Spleen (tissue), 11 donors: ENCODE measurements around the gene IFT80. TPM values are rescaled to one million over a fixed set of nuclear protein-coding genes. Genes with fewer than 3 reads are reported as not detected.
A peak's percentile ranks its signal among the peaks of the same experiment; 100 is the strongest.

Experiments used
- DNase-seq: peaks from one replicate; pipeline ENCODE4 v3.0.0-alpha.2; 2020
- H3K27ac ChIP-seq, 8 donors: fragments of 200-600 bp; sonication (generic) in 7 of 8; 1 replicate in 4 of 8; 2 replicates in 4 of 8; pipeline versions ENCODE4 v1.5.0 to v1.8.0; 2016 to 2021; ENCODE audit warnings: inconsistent platforms in 4 of 8, mild to moderate bottlenecking in 4 of 8, moderate library complexity in 1 of 8
- H3K27me3 ChIP-seq, 7 donors: fragments of 200-600 bp; sonication (generic) in 6 of 7; replicated peaks in 1 of 7; 1 replicate in 4 of 7; 2 replicates in 3 of 7; pipeline versions ENCODE4 v1.5.0 to v1.8.0; 2016 to 2021; ENCODE audit warnings: inconsistent platforms in 3 of 7, mild to moderate bottlenecking in 1 of 7
- H3K36me3 ChIP-seq, 6 donors: fragments of 200-600 bp; sonication (generic) in 5 of 6; 1 replicate in 4 of 6; 2 replicates in 2 of 6; pipeline versions ENCODE4 v1.5.0 to v1.8.0; 2016 to 2021; ENCODE audit warnings: inconsistent platforms in 2 of 6
- H3K4me1 ChIP-seq, 6 donors: fragments of 200-600 bp; sonication (generic) in 5 of 6; 1 replicate in 3 of 6; 2 replicates in 3 of 6; pipeline versions ENCODE4 v1.5.0 to v1.8.0; 2016 to 2021; ENCODE audit warnings: inconsistent platforms in 3 of 6
- H3K4me3 ChIP-seq, 8 donors: fragments of 200-600 bp; sonication (generic) in 7 of 8; 1 replicate in 4 of 8; 2 replicates in 4 of 8; pipeline versions ENCODE4 v1.5.0 to v1.8.0; 2016 to 2021; ENCODE audit warnings: inconsistent platforms in 4 of 8, mild to moderate bottlenecking in 4 of 8, moderate library complexity in 2 of 8
- H3K9me3 ChIP-seq, 8 donors: fragments of 200-600 bp; sonication (generic) in 7 of 8; 1 replicate in 4 of 8; 2 replicates in 4 of 8; pipeline versions ENCODE4 v1.5.0 to v1.8.0; 2016 to 2021; ENCODE audit warnings: inconsistent platforms in 4 of 8
- POLR2A ChIP-seq, 3 donors: fragments of 450-650 bp; IDR thresholded peaks; one replicate each; pipeline ENCODE4 v1.5.1; 2017; ENCODE audit warnings: antibody characterized with exemption in 3 of 3, mild to moderate bottlenecking in 1 of 3
- POLR2AphosphoS5 ChIP-seq, 3 donors: sonication (generic); formaldehyde crosslinking; IDR thresholded peaks; one replicate each; pipeline ENCODE4 v1.5.1; 2017; ENCODE audit warnings: antibody characterized with exemption in 3 of 3
- WGBS, 5 donors: extraction: QIAGEN DNeasy Blood & Tissue Kit in 3 of 5; methylation state at CpG; one replicate each; pipeline versions ENCODE4 v1.1.5 to v1.1.7; 2013 to 2018; 5-methylcytosine and 5-hydroxymethylcytosine counted together
- intact Hi-C: fragments of 100-400 bp; cut with DNase I; formaldehyde crosslinking; loops from one replicate; pipeline ENCODE4 v1.15.0; 2023; ENCODE audit warnings: low total_unique reads
- polyA plus RNA-seq, 3 donors: library from polyadenylated mRNA; stranded (reverse); fragments of 200-250 nt; gene quantifications; one replicate each; pipeline ENCODE4 v1.2.1, GENCODE V29; 2013
- total RNA-seq, 7 donors: library from RNA; depleted of rRNA in 3 of 7; stranded (reverse); fragments of >200 nt in 3 of 7; fragmentation: NEBNext Ultra II Directional in 4 of 7; extraction: Animal tissue kit (Norgen Biotek cat#: 25700) in 4 of 7; gene quantifications; one replicate each; pipeline versions ENCODE4 v1.1.0 to v1.2.1, GENCODE V29; 2016 to 2021
- TF ChIP-seq, protein P1 (sequence below), 11 experiments: fragments of 200-600 bp in 7 of 11; fragments of 450-650 bp in 4 of 11; sonication (generic) in 4 of 11; IDR thresholded peaks in 8 of 11; conservative IDR thresholded peaks in 3 of 11; 1 replicate in 7 of 11; 2 replicates in 4 of 11; pipeline versions ENCODE4 v1.4.0 to v1.8.0; 2016 to 2021; ENCODE audit warnings: antibody characterized with exemption in 11 of 11, inconsistent platforms in 4 of 11, mild to moderate bottlenecking in 1 of 11
- donor health status: healthy with polysubstance abuse.
- donor health status: DM: no; HTN: no; CAD: no; lungs with moderate emphysema.
- donor health status: DM: no; HTN: no; CAD: no.
- donor health status: Bipolar disorder and iron deficiency.
- donor health status: healthy.
- donor health status: DM: no; HTN: no; CAD: no.
- donor health status: DM: yes; HTN: yes; CAD: no.

Gene IFT80
- total and polyA plus RNA-seq, 10 donors, result 15.3 to 44.0 (median 21.5) TPM

GRCh38 chr3:160265088-160265487 lies 133.9 kb downstream of the IFT80 start:
- Histone ChIP-seq H3K4me1 (no peaks in the 10 kb centered on the region), H3K9me3 (no peaks in the 10 kb centered on the region), H3K27ac (no peak overlapping the region), H3K27me3 (no peaks in the 10 kb centered on the region), H3K4me3 (no peak overlapping the region), H3K36me3 (peaks cover 0 to 18% (median 0%) of the 10 kb centered on the region in 6 donors)
- DNase-seq, result no peak
- intact Hi-C loops, result no loop called here
- WGBS, 5 donors, result 94 to 100% (median 97%) methylated on average over 2 of the region's 2 CpGs
- TF ChIP-seq POLR2AphosphoS5 (IDR thresholded peaks at IDR 0.05) (no peak), POLR2A (IDR thresholded peaks at IDR 0.05) (no peak)
- TF ChIP-seq, protein P1, sequence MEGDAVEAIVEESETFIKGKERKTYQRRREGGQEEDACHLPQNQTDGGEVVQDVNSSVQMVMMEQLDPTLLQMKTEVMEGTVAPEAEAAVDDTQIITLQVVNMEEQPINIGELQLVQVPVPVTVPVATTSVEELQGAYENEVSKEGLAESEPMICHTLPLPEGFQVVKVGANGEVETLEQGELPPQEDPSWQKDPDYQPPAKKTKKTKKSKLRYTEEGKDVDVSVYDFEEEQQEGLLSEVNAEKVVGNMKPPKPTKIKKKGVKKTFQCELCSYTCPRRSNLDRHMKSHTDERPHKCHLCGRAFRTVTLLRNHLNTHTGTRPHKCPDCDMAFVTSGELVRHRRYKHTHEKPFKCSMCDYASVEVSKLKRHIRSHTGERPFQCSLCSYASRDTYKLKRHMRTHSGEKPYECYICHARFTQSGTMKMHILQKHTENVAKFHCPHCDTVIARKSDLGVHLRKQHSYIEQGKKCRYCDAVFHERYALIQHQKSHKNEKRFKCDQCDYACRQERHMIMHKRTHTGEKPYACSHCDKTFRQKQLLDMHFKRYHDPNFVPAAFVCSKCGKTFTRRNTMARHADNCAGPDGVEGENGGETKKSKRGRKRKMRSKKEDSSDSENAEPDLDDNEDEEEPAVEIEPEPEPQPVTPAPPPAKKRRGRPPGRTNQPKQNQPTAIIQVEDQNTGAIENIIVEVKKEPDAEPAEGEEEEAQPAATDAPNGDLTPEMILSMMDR (IDR thresholded peaks at IDR 0.05 in 8 of 11, conservative IDR thresholded peaks at IDR 0.05 in 3 of 11), result no peak

- Histone ChIP-seq H3K4me1 (no peaks in the 10 kb centered on the region), H3K27me3 (no peaks in the 10 kb centered on the region), H3K4me3 (peak overlapping the region in 2 of 8 donors; percentile 19 to 27), H3K27ac (peak overlapping the region in 1 of 8 donors; percentile 29), H3K36me3 (peaks cover 0 to 24% (median 1%) of the 10 kb centered on the region in 6 donors), H3K9me3 (no peaks in the 10 kb centered on the region)
- intact Hi-C loops, result no loop called here
- 75 to 93% (median 83%) methylated on average over 7 of the region's 7 CpGs for WGBS, 5 donors
- DNase-seq, result no peak
- TF ChIP-seq POLR2A (IDR thresholded peaks at IDR 0.05) (no peak), POLR2AphosphoS5 (IDR thresholded peaks at IDR 0.05) (no peak)
- TF ChIP-seq, protein P1 (IDR thresholded peaks at IDR 0.05 in 8 of 11, conservative IDR thresholded peaks at IDR 0.05 in 3 of 11), result no peak
Observed at GRCh38 chr3:160260587-160261270, 138.3 kb downstream of the IFT80 start.

DNA sequence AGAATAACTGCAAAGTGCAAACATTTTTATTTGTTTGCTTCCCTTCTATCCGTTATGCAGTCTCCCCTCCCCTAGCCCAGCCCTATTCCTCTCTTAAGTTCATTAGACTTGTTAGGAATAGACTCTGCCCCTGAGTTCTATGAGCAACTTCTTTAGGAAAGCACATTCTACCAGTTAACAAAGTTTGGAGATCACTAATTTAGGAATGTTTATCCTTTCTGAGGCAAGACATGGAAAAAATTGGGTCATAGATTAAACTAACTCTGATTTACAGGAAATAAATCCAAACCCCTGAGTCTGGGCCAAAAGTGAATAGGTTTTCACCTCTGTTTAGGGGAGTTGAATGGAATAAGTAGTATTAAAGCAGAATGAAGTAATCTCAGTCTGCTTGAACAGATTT lies 139.4 kb downstream of the IFT80 start:
- H3K4me1 ChIP-seq, result no peaks in the 10 kb centered on the region
- no peak overlapping the region for H3K27ac ChIP-seq
- 82 to 91% (median 85%) methylated on average over 1 of the region's 1 CpG for WGBS, 5 donors
- DNase-seq, result no peak
- no peaks in the 10 kb centered on the region for H3K9me3 ChIP-seq
- intact Hi-C loops, result no loop called here
- TF ChIP-seq POLR2A (IDR thresholded peaks at IDR 0.05) (no peak), POLR2AphosphoS5 (IDR thresholded peaks at IDR 0.05) (no peak)
- TF ChIP-seq, protein P1 (IDR thresholded peaks at IDR 0.05 in 8 of 11, conservative IDR thresholded peaks at IDR 0.05 in 3 of 11), result no peak
- peaks cover 0 to 24% (median 1%) of the 10 kb centered on the region in 6 donors for H3K36me3 ChIP-seq
- H3K4me3 ChIP-seq, result no peak overlapping the region
- H3K27me3 ChIP-seq, result no peaks in the 10 kb centered on the region

- intact Hi-C loops, result no loop called here
Observed at GRCh38 chr3:160257606-160258005, 141.4 kb downstream of the IFT80 start.

More at GRCh38 chr3:160257606-160258005, 141.4 kb downstream of the IFT80 start:
- no peak for TF ChIP-seq POLR2AphosphoS5 (IDR thresholded peaks at IDR 0.05)
- Histone ChIP-seq H3K9me3 (no peaks in the 10 kb centered on the region), H3K27me3 (no peaks in the 10 kb centered on the region), H3K36me3 (peaks cover 0 to 24% (median 1%) of the 10 kb centered on the region in 6 donors), H3K4me3 (no peak overlapping the region), H3K27ac (no peak overlapping the region), H3K4me1 (no peaks in the 10 kb centered on the region)
- 37 to 61% (median 55%) methylated on average over 2 of the region's 2 CpGs for WGBS, 5 donors
- no peak for DNase-seq
